ENCODE data around the gene ZNF709. TPM values are rescaled to one million over a fixed set of nuclear protein-coding genes. Genes with fewer than 3 reads are reported as not detected.
"Not testable (repeated sequence)": the region's sequence is repeated elsewhere in the genome, so short reads cannot be mapped to it uniquely, and the experiment has no call there.

Gene ZNF709
- total and polyA plus RNA-seq, 2 of the 4 experiments (the other 2 are of a cell fraction), result 0.50 to 3.8 TPM

GRCh38 chr19:12439686-12440540, 44.7 kb downstream of the ZNF709 start:
- H3K9me1 ChIP-seq (ENCODE audit: insufficient read depth, low read length); H3K79me1 ChIP-seq (ENCODE audit: low read depth in 1 of 2, low read length in 2 of 2); H3K9me3 ChIP-seq (ENCODE audit: control insufficient read depth, insufficient read depth, low read length); H2BK120ac ChIP-seq (ENCODE audit: low read depth, low read length); H2BK20ac ChIP-seq (ENCODE audit: low read depth, low read length); POLR2A ChIA-PET (ENCODE audit: unreplicated experiment); BruUV-seq (replicated peaks); dilution Hi-C loops (cut with HindIII; ENCODE audit: low sequenced_read_pairs, unreplicated experiment); H3K14ac ChIP-seq (replicated peaks; ENCODE audit: low read depth, low read length); H4K20me1 ChIP-seq (ENCODE audit: insufficient read depth, low read length); H4K8ac ChIP-seq (ENCODE audit: low read depth in 2 of 2, low read length in 2 of 2); H3K18ac ChIP-seq (ENCODE audit: low read depth, low read length); H2AK5ac ChIP-seq (ENCODE audit: low read depth, low read length); H3K4ac ChIP-seq (ENCODE audit: low read depth, low read length); H3K23ac ChIP-seq (ENCODE audit: low read depth, low read length); H4K91ac ChIP-seq (ENCODE audit: insufficient read depth, low read depth, low read length); CTCF ChIA-PET; H3K27me3 ChIP-seq (ENCODE audit: control insufficient read depth, insufficient read depth, low read length); H2AK9ac ChIP-seq (replicated peaks; ENCODE audit: low read depth, low read length, poor library complexity); H2BK15ac ChIP-seq (ENCODE audit: low read depth, low read length); H3K36me3 ChIP-seq (ENCODE audit: control insufficient read depth, insufficient read depth, low read length); in situ Hi-C loops (cut with MboI; ENCODE audit: low sequenced_read_pairs); H4K5ac ChIP-seq (ENCODE audit: low read depth, low read length); H3K56ac ChIP-seq (ENCODE audit: extremely low read depth, insufficient read depth, low read length); H2BK5ac ChIP-seq (ENCODE audit: low read depth, low read length, poor library complexity, severe bottlenecking); H3K27ac ChIP-seq (ENCODE audit: insufficient read depth, low read length); H3K4me1 ChIP-seq (ENCODE audit: control insufficient read depth, insufficient read depth, low read length): not testable (repeated sequence)
- Histone ChIP-seq H2AFZ (replicated peaks; ENCODE audit: low read length, poor library complexity) (peak overlapping the region; percentile 96), H3K9ac (ENCODE audit: low read depth, low read length) (peak overlapping the region; percentile 27), H3K4me2 (ENCODE audit: low read depth, low read length) (peak overlapping the region; percentile 83), H3K4me3 (ENCODE audit: insufficient read depth, low read depth, low read length) (peak overlapping the region; percentile 56)
- peak; percentile 2; the same call in 1 of the 2 replicates for ATAC-seq (ENCODE audit: low read depth)
- intact Hi-C loops (cut with micrococcal nuclease), result loop anchor here (5.0 kb wide), 2 partner anchors 38 to 148 kb away; partner anchors contain the start of genes ZNF44 and ZNF799
- peak; percentile 7 for DNase-seq
- WGBS, 2 experiments (ENCODE audit: extremely low coverage in 2 of 2, insufficient read length in 1 of 2), result 3% methylated on average over 11 of the region's 28 CpGs; no CpG with 5 or more reads in 1 of the 2 experiments

- H3K9ac ChIP-seq (ENCODE audit: low read depth, low read length); ATAC-seq (ENCODE audit: low read depth); H4K91ac ChIP-seq (ENCODE audit: insufficient read depth, low read depth, low read length); H3K9me1 ChIP-seq (ENCODE audit: insufficient read depth, low read length); H4K20me1 ChIP-seq (ENCODE audit: insufficient read depth, low read length); H2BK5ac ChIP-seq (ENCODE audit: low read depth, low read length, poor library complexity, severe bottlenecking); in situ Hi-C loops (cut with MboI; ENCODE audit: low sequenced_read_pairs); CTCF ChIA-PET; BruUV-seq (replicated peaks); H3K36me3 ChIP-seq (ENCODE audit: control insufficient read depth, insufficient read depth, low read length); H3K27ac ChIP-seq (ENCODE audit: insufficient read depth, low read length); H3K27me3 ChIP-seq (ENCODE audit: control insufficient read depth, insufficient read depth, low read length); POLR2A ChIA-PET (ENCODE audit: unreplicated experiment); H3K79me1 ChIP-seq (ENCODE audit: low read depth in 1 of 2, low read length in 2 of 2); H2AK9ac ChIP-seq (replicated peaks; ENCODE audit: low read depth, low read length, poor library complexity); H2BK120ac ChIP-seq (ENCODE audit: low read depth, low read length); H3K4me1 ChIP-seq (ENCODE audit: control insufficient read depth, insufficient read depth, low read length); H3K4me2 ChIP-seq (ENCODE audit: low read depth, low read length); H4K5ac ChIP-seq (ENCODE audit: low read depth, low read length); H3K23ac ChIP-seq (ENCODE audit: low read depth, low read length); DNase-seq; H3K18ac ChIP-seq (ENCODE audit: low read depth, low read length); H3K4ac ChIP-seq (ENCODE audit: low read depth, low read length); H3K14ac ChIP-seq (replicated peaks; ENCODE audit: low read depth, low read length); H2BK20ac ChIP-seq (ENCODE audit: low read depth, low read length); H4K8ac ChIP-seq (ENCODE audit: low read depth in 2 of 2, low read length in 2 of 2); H3K9me3 ChIP-seq (ENCODE audit: control insufficient read depth, insufficient read depth, low read length); dilution Hi-C loops (cut with HindIII; ENCODE audit: low sequenced_read_pairs, unreplicated experiment); H3K4me3 ChIP-seq (ENCODE audit: insufficient read depth, low read depth, low read length); H2BK15ac ChIP-seq (ENCODE audit: low read depth, low read length); H2AK5ac ChIP-seq (ENCODE audit: low read depth, low read length); intact Hi-C loops (cut with micrococcal nuclease); H3K56ac ChIP-seq (ENCODE audit: extremely low read depth, insufficient read depth, low read length); H2AFZ ChIP-seq (replicated peaks; ENCODE audit: low read length, poor library complexity): not testable (repeated sequence)
- 80% methylated on average over 1 of the region's 6 CpGs; no CpG with 5 or more reads in 1 of the 2 experiments for WGBS, 2 experiments (ENCODE audit: extremely low coverage in 2 of 2, insufficient read length in 1 of 2)
These were observed 53.8 kb downstream of the ZNF709 start for GRCh38 chr19:12430726-12431299.
